HG02884 (cell line): ENCODE data around the gene LGR6.
"Not testable (repeated sequence)": the region's sequence is repeated elsewhere in the genome, so short reads cannot be mapped to it uniquely, and the experiment has no call there.

Experiments used
- ATAC-seq: cut with Tn5 transposase; IDR thresholded peaks from one replicate; pipeline ENCODE4 v1.9.1; 2021; ENCODE audit warnings: mild to moderate bottlenecking, moderate library complexity; ENCODE audit not compliant: unreplicated experiment

The LGR6 gene, protein sequence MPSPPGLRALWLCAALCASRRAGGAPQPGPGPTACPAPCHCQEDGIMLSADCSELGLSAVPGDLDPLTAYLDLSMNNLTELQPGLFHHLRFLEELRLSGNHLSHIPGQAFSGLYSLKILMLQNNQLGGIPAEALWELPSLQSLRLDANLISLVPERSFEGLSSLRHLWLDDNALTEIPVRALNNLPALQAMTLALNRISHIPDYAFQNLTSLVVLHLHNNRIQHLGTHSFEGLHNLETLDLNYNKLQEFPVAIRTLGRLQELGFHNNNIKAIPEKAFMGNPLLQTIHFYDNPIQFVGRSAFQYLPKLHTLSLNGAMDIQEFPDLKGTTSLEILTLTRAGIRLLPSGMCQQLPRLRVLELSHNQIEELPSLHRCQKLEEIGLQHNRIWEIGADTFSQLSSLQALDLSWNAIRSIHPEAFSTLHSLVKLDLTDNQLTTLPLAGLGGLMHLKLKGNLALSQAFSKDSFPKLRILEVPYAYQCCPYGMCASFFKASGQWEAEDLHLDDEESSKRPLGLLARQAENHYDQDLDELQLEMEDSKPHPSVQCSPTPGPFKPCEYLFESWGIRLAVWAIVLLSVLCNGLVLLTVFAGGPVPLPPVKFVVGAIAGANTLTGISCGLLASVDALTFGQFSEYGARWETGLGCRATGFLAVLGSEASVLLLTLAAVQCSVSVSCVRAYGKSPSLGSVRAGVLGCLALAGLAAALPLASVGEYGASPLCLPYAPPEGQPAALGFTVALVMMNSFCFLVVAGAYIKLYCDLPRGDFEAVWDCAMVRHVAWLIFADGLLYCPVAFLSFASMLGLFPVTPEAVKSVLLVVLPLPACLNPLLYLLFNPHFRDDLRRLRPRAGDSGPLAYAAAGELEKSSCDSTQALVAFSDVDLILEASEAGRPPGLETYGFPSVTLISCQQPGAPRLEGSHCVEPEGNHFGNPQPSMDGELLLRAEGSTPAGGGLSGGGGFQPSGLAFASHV

DNA sequence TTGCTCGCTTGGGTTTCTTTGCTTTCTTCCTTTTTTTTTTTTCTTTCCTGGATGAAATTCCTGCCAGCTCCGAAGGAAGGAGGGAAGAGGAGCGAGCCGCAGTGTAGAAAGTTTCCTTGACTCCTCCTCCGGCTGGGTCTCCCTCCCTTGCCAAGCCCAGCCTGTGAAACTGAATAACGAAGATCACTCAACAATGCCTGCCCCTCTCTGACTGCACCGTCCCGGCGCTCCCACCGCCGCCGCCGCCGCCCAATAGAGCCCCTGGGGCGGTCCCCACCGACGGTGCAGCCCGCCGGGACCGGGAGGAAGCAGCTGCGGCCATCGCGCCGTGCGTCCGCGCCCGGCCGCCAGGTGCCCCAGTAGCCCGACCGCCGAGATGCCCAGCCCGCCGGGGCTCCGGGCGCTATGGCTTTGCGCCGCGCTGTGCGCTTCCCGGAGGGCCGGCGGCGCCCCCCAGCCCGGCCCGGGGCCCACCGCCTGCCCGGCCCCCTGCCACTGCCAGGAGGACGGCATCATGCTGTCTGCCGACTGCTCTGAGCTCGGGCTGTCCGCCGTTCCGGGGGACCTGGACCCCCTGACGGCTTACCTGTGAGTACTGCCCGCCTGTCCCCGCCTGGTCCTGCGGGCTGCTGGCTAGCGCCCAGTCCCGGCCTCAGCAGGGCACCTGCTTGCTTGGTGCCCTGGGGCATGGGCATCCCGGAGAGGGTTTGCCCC, at the start of gene LGR6:
LGR6 (plus strand) TSS at position 186 of the 714 bp plus-strand sequence; CDS start at position 377, 191 bp downstream.
- no peak for ATAC-seq

DNA sequence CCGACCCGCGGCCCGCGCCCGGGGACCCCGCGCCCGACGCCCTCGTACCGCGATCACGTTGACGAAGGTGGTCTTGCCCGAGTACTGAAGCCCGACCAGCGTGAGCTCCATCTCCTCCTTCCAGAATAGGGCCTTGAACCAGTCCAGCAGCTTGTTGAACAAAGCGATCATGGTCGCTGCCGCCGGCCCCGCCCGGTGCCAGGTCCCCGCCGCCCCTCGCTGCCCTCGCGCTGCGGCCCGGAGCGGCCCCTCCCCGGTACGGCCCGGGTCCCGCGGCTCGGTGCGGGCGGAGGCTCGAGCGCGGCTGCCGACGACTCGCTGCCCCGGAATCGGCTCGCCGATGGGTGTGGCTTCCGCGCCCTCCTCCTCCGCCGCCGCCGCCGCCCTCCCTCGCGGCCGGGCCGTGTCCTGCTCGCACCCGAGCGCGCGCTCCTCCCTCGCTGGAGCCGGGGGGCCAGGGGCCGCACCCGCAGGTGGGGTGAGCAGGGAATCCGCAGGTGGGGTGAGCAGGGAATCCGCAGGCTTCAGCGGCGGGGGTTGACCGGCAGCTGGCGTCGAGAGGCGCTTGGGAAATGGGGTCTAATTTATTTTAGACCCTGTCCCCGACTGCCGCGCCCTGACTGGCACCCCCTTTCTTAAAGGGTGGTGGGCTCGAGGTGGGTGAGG, 49.1 kb upstream of the LGR6 start, which contains the start of gene ARL8A:
ARL8A (minus strand) TSS at position 336 of the 666 bp plus-strand sequence; CDS start at position 171, 165 bp downstream.
- ATAC-seq = peak; percentile 50

DNA sequence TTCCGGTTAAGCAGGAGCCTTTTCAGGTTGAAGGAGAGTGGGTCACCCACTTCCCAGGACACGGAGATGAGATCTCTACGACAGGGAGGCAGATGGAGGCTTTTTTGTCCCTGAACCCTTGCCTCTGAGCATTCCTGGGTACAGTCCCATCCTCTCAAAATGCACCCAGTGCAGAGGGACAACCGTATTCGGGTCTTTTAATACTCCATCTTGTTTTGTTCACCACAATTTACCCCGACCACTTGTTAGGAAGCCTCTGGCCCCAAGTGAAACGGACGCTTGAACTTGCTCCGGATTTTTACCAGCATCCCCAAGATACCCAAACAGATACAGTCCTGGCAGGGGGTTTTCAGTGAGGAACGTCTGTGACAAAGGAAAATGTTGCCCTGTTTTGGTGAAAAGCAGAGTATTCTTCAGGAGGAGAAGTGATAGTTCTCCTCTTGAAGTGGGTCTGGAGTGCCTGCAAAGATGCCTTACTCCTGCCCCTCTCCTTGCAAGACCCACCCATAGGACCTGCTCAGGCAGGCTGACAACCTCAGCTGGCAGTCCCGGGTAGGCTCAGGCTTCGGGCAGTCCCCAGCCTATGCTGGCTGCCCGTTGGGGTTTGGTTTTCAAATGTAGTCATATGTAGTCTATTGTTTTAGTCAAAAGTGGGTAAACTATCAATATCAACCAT, 48.4 kb upstream of the LGR6 start:
- ATAC-seq = no peak

DNA sequence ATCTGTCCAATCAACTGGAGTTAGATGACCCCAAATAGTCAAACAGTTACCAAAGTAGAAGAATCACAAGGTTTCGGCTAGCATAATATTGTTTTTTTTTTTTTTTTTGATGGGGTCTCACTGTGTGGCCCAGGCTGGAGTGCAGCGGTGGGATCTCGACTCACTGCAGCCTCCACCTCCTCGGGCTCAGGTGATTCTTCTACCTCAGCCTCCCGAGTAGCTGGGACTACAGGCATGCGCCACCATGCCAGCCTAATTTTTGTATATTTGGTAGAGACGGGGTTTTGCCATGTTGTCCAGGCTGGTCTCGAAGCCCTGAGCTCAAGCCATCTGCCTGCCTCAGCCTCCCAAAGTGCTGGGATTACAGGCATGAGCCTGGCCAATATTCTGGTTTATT, 47.9 kb upstream of the LGR6 start:
- ATAC-seq = not testable (repeated sequence)

DNA sequence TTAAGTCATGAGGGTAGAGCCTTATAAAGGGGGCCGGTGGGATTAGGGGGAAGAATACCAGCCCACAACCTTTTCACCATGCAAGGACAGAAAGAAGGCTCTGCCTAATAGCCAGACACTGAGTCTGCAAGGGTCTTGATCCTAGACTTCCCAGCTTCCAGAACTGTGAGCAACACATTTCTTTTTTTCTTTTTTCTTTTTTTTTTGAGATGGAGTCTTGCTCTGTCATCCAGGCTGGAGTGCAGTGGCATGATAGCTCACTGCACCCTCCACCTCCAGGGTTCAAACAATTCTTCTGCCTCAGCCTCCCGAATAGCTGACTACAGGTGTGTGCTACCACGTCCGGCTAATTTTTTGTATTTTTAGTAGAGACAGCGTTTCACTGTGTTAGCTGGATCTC, 47.3 kb upstream of the LGR6 start:
- ATAC-seq = no peak

DNA sequence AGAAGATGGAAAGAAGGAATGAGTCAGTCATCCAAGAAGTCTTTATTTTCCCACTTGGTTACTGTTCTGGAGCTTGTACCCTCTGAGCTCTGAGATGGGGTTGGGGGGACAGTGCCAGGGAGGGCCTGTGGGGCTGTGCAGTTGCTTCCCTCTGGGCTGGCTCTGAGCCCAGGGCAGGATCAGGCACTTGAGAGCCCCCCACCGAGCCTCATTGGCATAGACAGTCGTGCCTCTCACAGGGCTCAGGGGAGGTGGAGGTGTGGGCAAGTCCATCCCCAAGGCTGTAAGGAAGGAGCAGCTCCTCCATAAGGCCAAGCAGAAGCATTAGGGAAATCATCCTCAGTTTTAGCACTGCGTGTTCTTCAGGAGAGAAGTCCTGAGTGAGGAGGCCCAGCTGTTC, 46.6 kb upstream of the LGR6 start:
- ATAC-seq = no peak

DNA sequence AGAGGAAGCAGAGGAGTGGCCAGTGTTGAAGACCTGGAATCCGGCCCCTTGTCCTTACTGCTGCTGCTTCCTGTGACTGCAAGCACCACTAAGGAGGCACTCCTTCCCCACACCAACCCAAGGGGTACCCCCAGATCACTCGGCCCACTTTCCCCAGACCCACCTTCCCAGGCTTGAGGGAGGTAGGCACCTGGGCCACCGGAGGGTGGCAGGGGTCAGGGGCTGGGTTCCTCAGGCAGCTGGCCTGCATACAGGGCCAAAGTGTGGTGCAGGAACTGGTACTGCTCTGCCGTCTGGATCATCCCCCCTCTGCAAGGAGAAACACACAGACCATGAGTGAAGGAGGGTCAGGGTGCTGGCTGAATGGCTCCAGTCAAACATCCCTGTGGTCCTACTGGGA, 45.2 kb upstream of the LGR6 start:
- ATAC-seq = no peak

DNA sequence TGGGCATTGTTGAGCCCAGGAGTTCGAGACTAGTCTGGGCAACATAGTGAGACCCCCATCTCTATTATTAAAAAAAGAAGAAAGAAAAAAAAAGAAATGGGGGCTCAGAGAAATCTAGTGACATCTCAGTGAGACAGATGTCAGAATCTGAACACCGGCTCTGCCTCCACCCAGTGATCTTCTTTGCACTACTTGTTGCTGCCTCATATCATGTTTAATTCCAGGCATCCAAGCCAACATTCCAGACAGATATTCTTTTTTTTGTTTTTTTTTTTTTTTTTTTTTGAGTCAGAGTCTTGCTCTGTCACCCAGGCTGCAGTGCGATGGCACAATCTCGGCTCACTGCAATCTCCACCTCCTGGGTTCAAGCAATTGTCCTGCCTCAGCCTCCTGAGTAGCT, 44.0 kb upstream of the LGR6 start:
- no peak for ATAC-seq

DNA sequence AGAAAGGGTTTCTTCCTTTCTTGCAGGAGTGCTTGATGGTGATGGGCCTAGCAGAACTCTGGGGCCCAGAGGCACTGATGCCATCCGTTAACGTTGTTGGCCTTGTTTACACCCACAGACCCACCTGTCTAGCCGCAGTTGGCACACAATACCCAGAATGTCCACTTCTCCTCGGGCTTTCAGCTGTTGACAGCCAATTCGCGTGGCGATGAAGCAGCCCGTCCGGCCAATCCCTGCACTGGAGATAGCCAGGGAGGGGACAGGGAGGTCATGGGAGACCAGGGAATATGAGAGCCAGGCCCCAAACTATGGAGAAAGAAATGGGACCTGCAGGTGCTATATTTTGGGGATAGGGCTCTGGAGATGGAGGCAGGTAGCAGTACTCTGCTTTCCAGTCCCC, 43.4 kb upstream of the LGR6 start:
- ATAC-seq = no peak

DNA sequence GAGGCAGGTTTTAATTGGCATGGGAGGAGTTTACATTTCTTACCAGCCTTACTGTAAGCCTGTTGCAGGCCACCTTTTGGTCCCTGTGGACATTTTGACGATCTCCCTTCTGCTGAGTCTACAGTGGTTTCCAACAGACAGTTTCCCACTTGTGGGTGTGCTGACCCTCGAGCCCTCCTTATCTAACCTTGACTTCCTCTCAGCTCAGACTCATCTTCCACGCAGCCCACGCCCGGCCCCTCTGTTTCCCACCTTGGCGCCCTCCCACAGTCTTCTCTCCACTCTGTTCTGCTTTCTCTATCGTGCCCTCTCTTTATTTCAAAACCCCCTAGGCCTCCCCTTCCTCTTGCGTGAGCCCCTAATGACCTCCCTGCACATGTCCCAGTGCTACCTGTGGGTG, 43.0 kb upstream of the LGR6 start:
- ATAC-seq = no peak

DNA sequence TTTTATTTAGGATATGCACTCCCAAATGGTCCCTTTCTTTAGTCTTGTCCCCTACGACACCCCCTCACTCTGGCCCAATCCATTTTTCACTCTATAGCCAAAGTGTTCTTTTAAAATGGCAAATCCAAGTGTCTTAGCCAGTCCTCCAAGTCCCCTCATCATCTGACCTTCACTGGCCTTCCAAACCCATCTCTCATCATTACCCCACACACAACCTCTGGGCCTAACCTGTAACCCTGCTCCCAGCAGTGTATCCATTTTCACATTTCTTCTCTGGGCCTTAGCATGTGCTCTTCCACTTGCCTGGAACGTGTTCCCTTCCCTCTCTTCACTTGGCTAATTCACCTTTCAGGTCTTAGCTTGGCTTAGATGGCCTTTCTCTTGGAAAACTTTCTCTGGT, 42.6 kb upstream of the LGR6 start:
- ATAC-seq = no peak

DNA sequence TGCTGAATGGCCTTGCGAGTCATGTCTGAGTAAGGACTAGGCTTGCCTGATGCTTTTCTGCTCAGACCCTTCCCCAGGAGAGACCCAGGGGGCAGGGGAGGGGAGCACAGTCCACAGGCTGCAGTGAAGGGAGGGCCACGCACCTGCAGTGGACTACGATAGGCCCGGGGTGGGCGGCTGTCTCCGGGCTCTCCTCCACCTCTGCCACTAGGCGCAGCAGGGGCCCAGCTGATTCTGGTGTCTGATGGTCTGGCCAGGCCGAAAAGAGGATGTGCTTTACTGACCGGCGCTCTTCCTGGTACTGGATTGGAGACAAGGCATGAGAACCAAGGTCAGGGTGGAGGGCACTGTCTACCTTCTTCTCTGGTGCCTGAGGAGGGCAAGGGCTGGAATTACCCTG, 41.2 kb upstream of the LGR6 start:
- no peak for ATAC-seq

DNA sequence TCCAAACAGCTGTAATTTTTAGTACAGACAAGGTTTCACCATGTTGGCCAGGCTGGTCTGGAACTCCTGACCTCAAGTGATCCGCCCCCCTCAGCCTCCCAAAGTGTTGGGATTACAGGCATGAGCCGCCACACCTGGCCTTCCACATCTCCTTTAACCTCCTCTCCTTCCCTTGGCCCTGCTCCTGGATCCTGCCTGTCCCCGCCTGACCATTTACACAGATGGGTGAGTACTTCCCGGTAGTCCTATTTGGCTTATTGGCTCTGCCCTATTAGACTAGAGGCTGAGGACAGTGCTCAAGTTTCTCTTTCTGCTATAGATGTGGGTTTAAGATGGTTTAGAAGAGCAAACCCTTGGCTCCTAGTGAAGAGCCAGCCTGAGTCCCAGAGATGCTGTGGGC, 40.3 kb upstream of the LGR6 start:
- no peak for ATAC-seq

DNA sequence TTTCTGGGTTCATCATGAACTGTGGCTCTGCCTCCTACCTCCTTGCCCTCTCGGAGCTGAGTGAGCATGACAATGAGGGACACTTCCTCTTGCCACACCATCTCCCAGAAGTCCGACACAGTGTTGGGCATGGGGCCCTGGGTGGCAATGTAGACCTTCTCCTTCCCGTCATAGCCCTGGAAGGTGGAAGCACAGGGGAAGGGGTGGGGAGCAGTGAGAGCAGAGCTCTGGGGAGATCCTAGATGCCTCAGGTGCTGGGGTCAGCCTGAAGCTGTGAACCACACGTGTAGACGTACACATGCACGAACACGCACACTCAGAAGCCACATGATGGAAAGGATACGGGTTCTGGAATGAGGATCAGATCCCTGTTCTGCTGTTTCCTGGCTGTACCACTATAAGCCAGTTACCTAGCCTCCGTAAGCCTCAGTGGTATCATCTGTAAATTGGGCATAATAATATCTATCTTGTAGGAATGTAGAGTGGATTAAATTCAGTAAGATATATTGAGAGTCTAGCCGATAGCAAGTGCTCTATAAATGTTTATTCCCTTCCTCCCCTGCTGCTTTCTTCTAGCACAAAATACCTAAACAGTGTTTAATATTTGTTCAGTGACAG, 39.3 kb upstream of the LGR6 start:
- ATAC-seq = no peak

DNA sequence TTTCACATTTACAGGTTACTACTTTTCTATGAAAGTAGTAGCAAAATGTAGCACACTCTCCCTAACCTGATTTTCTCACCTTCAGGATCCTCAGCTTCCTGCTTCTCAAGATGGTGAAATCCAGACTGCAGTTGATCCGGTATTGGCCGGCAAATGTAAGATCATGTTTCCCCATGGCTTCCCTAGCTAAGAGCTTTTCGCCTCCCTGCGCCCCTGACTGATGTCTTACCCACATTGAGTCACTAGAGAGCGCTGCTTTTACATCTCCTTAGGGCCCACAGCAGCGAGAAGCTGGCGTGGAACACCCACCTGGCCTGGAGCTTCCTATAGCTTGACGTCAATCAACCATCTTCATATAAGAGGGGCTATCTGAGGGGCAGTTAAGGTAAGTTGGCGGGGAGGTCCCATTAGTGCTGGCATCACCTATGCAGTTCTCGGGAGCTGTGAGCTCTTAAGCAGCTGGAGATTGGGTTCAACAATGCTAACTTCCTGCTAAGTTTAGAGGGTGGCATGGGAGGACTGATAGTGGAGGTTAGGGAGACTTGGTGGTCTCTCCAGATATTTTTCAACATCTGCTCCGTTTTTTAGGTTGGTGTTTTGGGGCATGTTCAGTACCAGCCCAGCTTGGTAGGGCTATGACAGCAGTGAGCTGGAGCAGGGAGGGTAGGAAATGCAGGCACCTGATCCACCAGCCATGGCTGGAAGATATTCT, 38.7 kb upstream of the LGR6 start:
- no peak for ATAC-seq

DNA sequence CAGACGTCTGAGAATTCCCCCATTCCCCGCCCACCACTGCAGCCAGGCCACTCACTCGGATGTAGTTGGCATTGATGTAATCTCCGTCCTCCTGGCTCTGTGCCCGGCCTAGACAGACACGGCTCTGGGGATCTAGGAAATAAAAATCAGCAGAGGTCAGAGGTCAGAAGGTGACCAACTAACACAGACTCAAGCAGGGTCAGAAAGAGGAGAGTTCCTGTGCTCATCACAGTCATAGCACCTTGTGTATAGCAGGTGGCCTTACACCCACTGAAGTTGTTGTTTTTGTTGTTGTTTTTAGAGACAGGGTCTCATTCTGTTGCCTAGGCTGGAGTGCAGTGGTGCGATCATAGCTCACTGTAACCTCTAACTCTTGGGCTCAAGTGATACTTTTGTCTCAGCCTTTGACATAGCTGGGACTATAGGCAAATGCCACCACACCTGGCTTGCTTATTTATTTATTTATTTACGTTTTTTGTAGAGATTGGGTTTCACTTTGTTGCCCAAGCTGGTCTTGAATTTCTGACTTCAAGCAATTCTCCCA, 38.0 kb upstream of the LGR6 start:
- ATAC-seq = no peak

DNA sequence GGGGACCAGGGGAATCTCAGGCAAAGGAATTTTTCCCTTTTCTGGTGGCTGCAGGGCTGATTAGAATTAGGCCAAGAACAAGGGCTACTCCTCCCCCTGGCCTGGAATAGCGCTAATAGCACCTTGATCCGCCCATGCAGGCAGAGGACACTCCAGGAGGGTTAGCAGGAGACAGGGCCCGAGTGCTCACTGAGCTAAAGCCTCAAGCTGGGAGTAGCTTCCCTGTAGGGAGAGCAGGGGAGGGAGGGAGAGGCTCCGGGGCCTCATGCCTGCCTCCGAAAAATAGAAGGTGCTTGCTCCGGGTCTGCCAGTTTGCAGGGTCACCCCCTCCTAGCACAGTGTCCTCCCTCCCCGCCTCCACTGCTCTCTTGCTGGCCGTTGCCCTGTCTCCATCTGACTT, 37.0 kb upstream of the LGR6 start:
- no peak for ATAC-seq

DNA sequence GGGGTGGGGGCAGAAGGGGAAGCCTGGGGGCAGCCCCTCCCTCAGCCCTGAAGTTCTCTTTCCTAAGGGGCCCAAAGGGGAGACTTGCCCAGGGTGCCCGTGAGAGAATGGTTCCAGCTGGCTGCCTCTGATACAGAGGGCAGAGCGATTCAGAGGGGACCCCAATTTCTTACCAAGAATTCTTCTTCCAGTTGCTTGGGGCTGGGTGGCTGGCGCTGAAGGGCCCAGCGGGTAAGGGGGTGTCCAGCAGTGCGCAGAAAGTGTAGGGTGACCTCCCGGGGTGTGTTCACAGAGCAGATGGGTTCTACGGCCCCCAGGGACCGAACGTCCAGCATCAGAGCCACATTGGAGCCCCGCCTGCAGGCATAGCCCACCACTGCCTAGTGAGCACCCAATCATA, 35.7 kb upstream of the LGR6 start:
- no peak for ATAC-seq
